ENCODE data around the gene EEF2.

DNA sequence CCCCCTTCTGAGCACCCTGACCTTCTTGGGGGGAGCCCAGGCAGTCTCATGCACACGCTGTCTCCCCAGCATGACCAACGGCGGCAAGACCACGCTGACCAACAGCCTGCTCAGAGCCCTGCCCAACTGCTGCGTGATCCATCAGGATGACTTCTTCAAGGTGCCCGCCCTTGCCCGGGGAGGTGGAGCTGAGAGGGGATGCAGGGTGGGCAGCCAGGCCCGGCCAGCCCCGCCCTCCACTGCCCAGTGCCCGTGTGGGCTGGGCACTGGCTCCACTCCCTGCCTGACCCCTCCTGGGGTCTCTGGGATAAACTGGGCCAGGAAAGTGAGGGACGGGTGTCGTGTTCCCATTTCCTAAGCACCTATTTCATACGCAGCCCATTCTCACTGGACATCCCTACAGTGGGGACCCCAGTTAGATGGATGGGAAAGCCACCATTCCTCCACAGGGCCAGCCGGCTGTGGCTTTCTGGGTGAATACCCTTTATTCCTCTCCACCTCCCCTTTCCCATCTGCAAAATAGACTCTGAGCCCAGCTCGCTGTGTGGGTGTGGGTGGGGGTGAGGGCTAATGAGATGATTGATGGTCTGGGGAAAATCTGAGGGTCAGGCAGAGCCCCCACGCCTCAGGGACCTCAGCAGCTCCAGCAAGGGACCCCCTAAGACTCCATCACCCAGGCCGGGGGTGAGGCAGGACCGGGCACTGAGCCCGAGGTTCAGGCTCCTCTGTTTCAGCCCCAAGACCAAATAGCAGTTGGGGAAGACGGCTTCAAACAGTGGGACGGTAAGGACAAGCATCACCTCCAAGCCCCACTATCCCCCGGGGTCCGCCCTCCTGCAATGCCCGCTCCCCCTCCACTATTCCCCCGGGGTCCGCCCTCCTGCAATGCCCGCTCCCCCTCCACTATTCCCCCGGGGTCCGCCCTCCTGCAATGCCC is 48.5 kb downstream of the EEF2 start:
- no peak for TF ChIP-seq CTCF (IDR thresholded peaks at IDR 0.05)
- no peak for TF ChIP-seq POLR2A (IDR thresholded peaks at IDR 0.05)

Data from uterus (tissue), 2 donors.